Activated CD8-positive, alpha-beta T cell treated with anti-CD3 and anti-CD28 coated beads for 36 hours (primary cell): Measurements from ENCODE around the gene LYPD1. TPM values are rescaled to one million over a fixed set of nuclear protein-coding genes. Genes with fewer than 3 reads are reported as not detected.

ENCODE experiments used
- ATAC-seq: fragments of 200-7000 bp; cut with Tn5 transposase; one replicate; pipeline ENCODE4 v1.10.0; 2021; ENCODE audit warnings: mild to moderate bottlenecking, moderate library complexity
- CTCF ChIA-PET: fragments of 350-600 bp; sonication (Branson Sonifier 250); formaldehyde crosslinking; loops from one replicate; lab custom pipeline; 2021; ENCODE audit warnings: antibody characterized with exemption; lab: Charles Lee
- POLR2A ChIA-PET: fragments of 350-600 bp; sonication (Branson Sonifier 250); formaldehyde crosslinking; loops from one replicate; lab custom pipeline; 2021; ENCODE audit warnings: antibody characterized with exemption; lab: Charles Lee
- DNase-seq: peaks from one replicate; pipeline ENCODE4 v3.0.0-alpha.2; 2020
- H3K27ac Mint-ChIP-seq: one replicate; pipeline ENCODE4 v1.8.0; 2021; ENCODE audit warnings: mild to moderate bottlenecking, mixed read lengths
- H3K27me3 Mint-ChIP-seq: one replicate; pipeline ENCODE4 v1.8.0; 2021; ENCODE audit warnings: mixed read lengths
- H3K36me3 Mint-ChIP-seq: one replicate; pipeline ENCODE4 v1.8.0; 2021; ENCODE audit warnings: low read depth, mixed read lengths
- H3K4me1 Mint-ChIP-seq: one replicate; pipeline ENCODE4 v1.8.0; 2021; ENCODE audit warnings: low read depth, mixed read lengths
- H3K4me3 Mint-ChIP-seq: one replicate; pipeline ENCODE4 v1.8.0; 2021; ENCODE audit warnings: mild to moderate bottlenecking, moderate library complexity, mixed read lengths
- H3K9me3 Mint-ChIP-seq: one replicate; pipeline ENCODE4 v1.8.0; 2021; ENCODE audit warnings: mixed read lengths
- CTCF ChIP-seq: fragments of 200-600 bp; IDR thresholded peaks from one replicate; pipeline ENCODE4 v1.8.0; 2022; ENCODE audit warnings: antibody characterized with exemption, mild to moderate bottlenecking
- intact Hi-C: fragments of 100-400 bp; cut with micrococcal nuclease; formaldehyde crosslinking; loops from one replicate; pipeline ENCODE4 v1.10.0; 2022
- total RNA-seq, 2 experiments: library from RNA; stranded (reverse); gene quantifications; one replicate each; pipeline ENCODE4 v1.2.3, GENCODE V29; 2021

LYPD1 gene
- total RNA-seq, 2 experiments from 2014 or later, result not detected

- H3K27ac Mint-ChIP-seq, result no peak overlapping the region
- DNase-seq (no peak), ATAC-seq (no peak)
- ChIA-PET POLR2A (no interaction called here), CTCF (no interaction called here)
- no peaks in the 10 kb centered on the region for H3K4me1 Mint-ChIP-seq
- TF ChIP-seq CTCF, result no peak
- H3K27me3 Mint-ChIP-seq, result no peaks in the 10 kb centered on the region
- intact Hi-C loops, result no loop called here
- H3K36me3 Mint-ChIP-seq, result no peaks in the 10 kb centered on the region
- no peak overlapping the region for H3K4me3 Mint-ChIP-seq
- H3K9me3 Mint-ChIP-seq, result no peaks in the 10 kb centered on the region
Measured at GRCh38 chr2:132621131-132621875, 48.7 kb downstream of the LYPD1 start.

- Mint-ChIP-seq H3K4me3 (no peak overlapping the region), H3K4me1 (no peaks in the 10 kb centered on the region), H3K27ac (no peak overlapping the region), H3K27me3 (no peaks in the 10 kb centered on the region), H3K9me3 (no peaks in the 10 kb centered on the region), H3K36me3 (no peaks in the 10 kb centered on the region)
- DNase-seq, result no peak
- intact Hi-C loops, result no loop called here
- ATAC-seq, result no peak
- CTCF ChIA-PET, result no interaction called here
- TF ChIP-seq CTCF, result no peak
- POLR2A ChIA-PET, result no interaction called here
Measured at GRCh38 chr2:132620115-132620514, 49.9 kb downstream of the LYPD1 start.

- Mint-ChIP-seq H3K9me3 (no peaks in the 10 kb centered on the region), H3K4me1 (no peaks in the 10 kb centered on the region), H3K36me3 (no peaks in the 10 kb centered on the region), H3K27me3 (no peaks in the 10 kb centered on the region), H3K27ac (no peak overlapping the region), H3K4me3 (no peak overlapping the region)
- ChIA-PET CTCF (no interaction called here), POLR2A (no interaction called here)
- no peak for TF ChIP-seq CTCF
- intact Hi-C loops, result no loop called here
- ATAC-seq, result no peak
- DNase-seq, result no peak
Measured at GRCh38 chr2:132618734-132619133, 51.3 kb downstream of the LYPD1 start.

DNA sequence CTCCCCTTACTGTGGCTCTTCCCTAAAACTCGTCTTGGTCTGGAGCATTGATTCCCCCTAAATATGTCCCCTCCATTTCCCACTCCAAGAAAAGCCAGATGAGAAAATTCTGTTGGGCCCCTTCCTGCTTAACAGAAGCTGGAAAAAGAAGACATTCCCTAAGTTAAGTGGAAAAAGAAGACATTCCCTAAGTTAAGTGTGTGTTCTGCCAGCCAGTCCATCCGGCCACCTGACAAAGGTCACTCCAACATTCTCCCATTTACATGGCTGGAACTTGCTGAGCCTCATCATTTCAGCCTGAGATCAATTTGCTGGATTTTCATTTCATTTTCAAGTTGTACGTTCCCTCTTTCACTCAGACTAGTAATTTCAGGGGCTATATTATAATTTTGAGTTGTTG, 52.0 kb downstream of the LYPD1 start:
- ChIA-PET POLR2A (no interaction called here), CTCF (no interaction called here)
- intact Hi-C loops, result no loop called here
- no peak overlapping the region for H3K27ac Mint-ChIP-seq
- TF ChIP-seq CTCF, result no peak
- H3K36me3 Mint-ChIP-seq, result no peaks in the 10 kb centered on the region
- DNase-seq (no peak), ATAC-seq (no peak)
- no peaks in the 10 kb centered on the region for H3K27me3 Mint-ChIP-seq
- no peaks in the 10 kb centered on the region for H3K4me1 Mint-ChIP-seq
- no peaks in the 10 kb centered on the region for H3K9me3 Mint-ChIP-seq
- H3K4me3 Mint-ChIP-seq, result no peak overlapping the region

DNA sequence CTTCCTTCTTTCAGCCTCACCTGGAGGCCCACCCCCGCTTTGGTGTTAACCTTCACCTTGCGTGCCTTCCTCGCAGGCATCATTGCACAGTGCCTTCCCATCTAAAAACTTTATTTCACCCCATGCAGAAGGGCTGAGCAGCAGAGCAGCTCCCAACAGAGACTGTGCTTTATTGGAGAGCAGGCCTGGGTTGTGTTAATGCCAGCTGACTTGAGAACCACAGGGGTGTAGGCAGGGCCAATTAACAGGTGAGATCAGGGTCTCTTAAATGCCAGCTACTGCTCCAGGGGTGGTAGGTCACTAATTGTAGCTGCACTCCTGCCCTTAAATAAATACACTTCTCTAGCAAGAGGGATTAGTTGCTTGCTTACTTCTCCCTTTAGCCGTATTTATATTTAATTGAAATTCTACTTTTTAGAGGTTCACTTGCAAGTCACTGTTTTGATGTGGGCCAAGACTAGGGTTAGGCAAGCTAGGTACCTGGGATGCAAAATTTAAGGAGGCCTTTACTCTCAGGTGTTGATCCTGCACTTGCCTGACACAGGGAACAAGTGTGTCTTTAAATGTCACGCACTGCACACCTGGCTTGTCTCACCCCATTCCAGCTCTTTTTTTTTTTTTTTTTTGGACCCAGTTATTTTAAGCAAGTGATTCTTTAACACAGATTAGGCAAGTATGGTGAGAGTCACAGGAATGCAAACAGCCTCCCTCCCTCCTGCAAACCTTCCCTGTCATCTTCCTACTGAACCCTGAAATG, 54.5 kb downstream of the LYPD1 start:
- ChIA-PET POLR2A (no interaction called here), CTCF (no interaction called here)
- Mint-ChIP-seq H3K36me3 (no peaks in the 10 kb centered on the region), H3K9me3 (no peaks in the 10 kb centered on the region), H3K4me3 (no peak overlapping the region), H3K27me3 (no peaks in the 10 kb centered on the region), H3K27ac (no peak overlapping the region), H3K4me1 (no peaks in the 10 kb centered on the region)
- ATAC-seq (no peak), DNase-seq (no peak)
- no peak for TF ChIP-seq CTCF
- intact Hi-C loops, result no loop called here
